HG02678 (cell line): Measurements from ENCODE around the gene LGALS7B.
"Not testable (repeated sequence)": the region's sequence is repeated elsewhere in the genome, so short reads cannot be mapped to it uniquely, and the experiment has no call there.

ENCODE experiments used
- ATAC-seq: cut with Tn5 transposase; IDR thresholded peaks from one replicate; pipeline ENCODE4 v1.9.1; 2021; ENCODE audit warnings: mild to moderate bottlenecking, moderate library complexity; ENCODE audit not compliant: unreplicated experiment

The LGALS7B gene

DNA sequence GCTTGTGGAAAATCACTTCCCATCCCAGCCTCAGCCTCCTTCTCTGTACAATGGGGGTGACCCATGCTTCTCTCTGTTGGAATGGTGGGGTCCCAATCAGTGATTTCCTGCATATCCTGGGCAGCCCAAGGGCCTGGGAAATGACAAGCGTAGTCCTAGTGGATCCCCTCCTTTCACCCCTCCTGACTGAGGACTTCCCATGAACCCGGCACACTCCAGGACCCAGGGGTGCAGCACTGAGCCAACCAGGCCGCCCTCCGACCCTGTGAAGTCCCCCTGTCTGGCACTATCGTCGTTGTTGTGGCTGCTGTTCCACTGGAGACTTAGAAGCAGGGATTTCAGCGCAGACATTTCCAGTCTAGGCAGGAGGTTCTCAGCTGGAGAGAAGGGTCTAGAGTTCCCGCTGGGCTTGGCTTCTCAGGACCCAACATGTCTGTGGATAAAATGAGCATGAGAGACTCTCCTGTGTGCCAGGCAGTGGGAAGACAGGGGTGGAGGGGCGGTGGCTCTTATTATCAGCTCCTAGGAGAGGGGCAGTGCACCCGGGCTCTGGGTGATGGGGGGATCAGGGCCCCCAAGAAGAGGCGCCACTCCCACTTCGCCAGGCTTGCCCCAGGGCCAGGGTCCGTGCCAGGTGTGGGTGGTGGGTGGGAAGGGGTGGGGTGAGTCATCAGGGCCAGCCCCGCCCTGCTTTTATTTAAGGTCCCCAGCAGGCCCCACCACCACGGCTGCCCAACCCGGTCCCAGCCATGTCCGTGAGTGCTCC, at the start of gene LGALS7B:
Gene LGALS7B (plus strand): TSS at position 723 of the 766 bp plus-strand sequence. CDS start 27 bp downstream, at position 750.
- no peak for ATAC-seq

GRCh38 chr19:38739440-38740256, 49.4 kb upstream of the LGALS7B start:
- ATAC-seq: no peak

- no peak for ATAC-seq
Measured at GRCh38 chr19:38740257-38740592, 48.8 kb upstream of the LGALS7B start.

DNA sequence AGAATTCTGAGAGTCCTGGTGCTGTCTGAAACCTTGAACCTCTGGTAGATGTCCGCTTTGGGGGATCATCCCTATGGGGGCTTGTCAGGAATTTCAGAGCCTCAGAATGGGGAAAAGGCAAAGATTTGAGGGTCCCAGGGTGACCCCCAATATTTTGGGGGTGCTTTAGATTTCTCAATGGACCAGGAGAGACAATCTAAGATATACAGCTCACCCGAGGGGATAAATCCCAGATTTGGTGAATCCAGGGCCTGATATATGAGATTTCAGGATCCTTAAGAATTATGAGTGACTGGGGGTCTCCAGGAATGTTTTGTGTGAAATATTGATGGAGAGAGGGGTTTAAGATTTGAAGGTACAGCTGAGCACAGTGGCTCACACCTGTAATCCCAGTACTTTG, 48.1 kb upstream of the LGALS7B start:
- ATAC-seq: no peak

GRCh38 chr19:38741670-38742069, 47.3 kb upstream of the LGALS7B start:
- ATAC-seq: no peak

GRCh38 chr19:38742296-38742695, 46.7 kb upstream of the LGALS7B start:
- no peak for ATAC-seq

DNA sequence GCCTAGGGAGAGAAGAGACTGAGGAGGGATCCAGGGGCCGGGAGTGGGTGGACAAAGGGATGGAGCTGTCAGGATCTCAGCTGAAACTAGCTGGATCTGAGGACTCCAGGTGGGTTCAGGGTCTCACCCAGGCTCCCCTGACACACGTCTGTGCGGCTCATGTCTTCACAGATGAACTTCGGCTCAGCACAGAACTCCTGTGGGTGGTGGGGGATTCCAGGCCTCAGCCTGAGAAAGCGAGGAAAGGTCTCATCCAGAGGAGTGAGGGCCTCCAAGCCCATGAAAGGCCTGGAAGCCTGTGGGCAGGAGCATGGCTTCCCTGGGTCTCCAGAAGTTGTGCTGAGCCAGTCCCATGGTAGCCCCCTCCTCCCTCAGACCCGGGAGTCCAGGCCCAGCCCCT, 46.1 kb upstream of the LGALS7B start:
- no peak for ATAC-seq

DNA sequence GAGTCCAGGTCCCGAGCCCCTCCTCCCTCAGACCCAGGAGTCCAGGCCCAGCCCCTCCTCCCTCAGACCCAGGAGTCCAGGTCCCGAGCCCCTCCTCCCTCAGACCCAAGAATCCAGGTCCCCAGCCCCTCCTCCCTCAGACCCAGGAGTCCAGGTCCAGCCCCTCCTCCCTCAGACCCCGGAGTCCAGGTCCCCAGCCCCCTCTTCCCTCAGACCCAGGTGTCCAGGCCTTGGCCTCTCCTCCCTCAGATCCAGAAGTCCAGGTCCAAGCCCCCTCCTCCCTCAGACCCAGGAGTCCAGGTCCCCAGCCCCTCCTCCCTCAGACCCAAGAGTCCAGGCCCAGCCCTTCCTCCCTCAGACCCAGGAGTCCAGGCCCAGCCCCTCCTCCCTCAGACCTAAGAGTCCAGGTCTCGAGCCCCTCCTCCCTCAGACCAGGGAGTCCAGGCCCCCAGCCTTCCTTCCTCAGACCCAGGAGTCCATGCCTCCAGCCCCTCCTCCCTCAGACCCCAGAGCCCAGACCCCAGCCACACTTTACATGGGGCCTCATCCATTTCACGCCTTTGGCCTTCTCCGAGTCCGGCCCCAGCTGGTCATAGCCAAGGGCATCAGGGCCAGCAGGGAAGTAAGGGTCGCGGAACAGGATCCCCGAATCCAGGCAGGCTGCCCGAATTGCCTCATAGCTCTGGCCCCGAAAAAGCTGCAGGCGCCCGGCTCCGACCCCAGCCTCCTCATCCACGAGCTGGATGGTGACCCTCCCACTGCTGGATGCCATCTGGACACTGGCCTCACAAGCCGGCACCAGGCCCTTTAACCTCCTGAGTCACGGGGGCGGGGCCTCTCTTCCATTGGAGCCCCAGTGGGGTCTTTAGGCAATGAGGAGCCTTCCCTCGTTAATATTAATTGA, 45.4 kb upstream of the LGALS7B start:
- no peak for ATAC-seq

DNA sequence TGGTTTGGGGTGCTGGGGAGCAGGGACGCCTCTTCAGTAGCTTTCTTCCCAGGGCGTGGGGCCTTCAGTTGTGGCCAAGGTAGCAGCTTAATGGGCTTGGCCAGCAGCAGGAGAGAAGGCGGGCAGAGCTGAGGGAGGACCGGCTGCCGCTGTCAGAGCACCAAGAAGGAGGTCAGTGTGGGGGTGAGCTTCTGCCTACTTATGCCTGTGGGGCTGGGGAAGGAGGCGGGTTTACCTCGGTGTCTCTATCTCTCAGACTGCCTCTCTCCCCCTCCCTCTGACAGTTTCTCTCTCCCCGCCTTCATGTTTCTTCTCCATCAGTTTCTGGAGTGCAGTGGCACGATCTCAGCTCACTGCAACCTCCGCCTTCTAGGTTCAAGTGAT, 44.7 kb upstream of the LGALS7B start, which contains the start of gene CAPN12:
Gene CAPN12 (minus strand): TSS at position 177 of the 384 bp plus-strand sequence. CDS start 309 bp downstream, outside the sequence.
- ATAC-seq: no peak

DNA sequence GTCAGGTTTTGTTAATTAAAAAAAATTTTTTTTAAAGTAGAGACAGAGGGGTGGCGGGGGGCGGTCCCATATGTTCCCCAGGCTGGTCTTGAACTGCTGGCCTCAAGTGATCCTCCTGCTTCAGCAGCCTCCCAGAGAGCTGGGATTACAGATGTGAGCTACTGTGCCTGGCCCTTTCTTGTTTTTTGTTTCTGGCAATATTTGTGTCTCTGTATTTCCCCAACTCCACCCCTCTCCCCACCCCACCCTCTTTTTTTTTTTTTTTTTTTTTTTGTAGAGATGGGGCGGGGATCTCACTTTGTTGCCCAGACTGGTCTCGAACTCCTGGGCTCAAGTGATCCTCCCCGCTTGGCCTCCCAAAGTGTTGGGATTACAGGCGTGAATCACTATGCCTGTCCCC, 44.1 kb upstream of the LGALS7B start:
- ATAC-seq: no peak

DNA sequence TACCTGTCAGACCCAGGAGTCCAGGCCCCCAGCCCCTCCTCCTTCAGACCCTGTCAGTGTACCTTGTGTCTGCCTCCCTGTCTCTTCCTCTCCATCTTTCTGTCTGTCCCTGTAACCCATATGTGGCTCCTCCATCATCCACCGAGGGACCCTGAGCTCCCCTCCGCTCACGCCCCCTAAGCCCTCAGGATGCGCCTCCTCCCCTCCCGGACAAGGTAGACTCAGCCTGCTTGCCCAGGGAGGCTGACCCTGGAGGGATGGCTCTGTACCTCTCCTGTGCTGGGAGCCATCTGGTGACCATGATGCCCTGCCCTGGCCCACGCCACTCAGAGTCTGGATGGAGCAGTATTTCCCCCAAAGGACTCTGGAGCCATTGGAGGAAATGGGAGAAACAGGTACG, 43.7 kb upstream of the LGALS7B start:
- no peak for ATAC-seq

DNA sequence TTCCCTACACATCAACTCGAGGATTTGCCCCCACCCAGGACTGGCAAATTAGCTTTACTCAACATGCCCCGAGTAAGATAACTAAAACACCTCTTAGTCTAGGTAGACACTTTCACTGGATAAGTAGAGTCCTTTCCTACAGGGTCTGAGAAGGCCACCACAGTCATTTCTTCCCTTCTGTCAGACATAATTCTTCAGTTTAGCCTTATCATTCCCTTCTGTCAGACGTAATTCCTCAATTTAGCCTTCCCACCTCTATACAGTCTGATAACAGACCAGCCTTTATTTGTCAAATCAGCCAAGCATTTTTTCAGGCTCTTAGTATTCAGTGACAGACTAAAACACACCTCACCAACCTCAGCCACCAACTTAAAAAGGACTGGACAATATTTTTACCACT, 35.2 kb upstream of the LGALS7B start:
- ATAC-seq: not testable (repeated sequence)

GRCh38 chr19:38754196-38754595, 34.8 kb upstream of the LGALS7B start:
- not testable (repeated sequence) for ATAC-seq

DNA sequence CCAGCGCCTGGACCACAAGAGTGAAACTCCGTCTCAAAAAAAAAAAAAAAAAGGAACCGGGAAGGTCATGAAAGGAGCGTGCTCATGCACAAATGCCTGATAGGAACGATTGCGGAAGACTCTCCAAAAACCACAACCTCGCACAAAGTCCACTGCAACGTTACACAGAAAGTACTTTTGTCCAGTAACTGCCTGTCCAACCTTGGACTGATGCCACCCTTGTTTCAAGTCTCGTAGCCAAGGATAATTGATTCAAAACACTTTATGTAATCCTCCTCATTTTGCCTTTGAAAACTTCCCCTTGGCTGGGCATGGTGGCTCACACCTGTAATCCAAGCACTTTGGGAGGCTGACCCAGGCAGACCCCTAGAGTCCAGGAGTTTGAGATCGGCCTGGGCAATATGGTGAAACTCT, 29.4 kb upstream of the LGALS7B start:
- no peak for ATAC-seq

GRCh38 chr19:38760805-38761517, 28.0 kb upstream of the LGALS7B start:
- ATAC-seq: not testable (repeated sequence)

DNA sequence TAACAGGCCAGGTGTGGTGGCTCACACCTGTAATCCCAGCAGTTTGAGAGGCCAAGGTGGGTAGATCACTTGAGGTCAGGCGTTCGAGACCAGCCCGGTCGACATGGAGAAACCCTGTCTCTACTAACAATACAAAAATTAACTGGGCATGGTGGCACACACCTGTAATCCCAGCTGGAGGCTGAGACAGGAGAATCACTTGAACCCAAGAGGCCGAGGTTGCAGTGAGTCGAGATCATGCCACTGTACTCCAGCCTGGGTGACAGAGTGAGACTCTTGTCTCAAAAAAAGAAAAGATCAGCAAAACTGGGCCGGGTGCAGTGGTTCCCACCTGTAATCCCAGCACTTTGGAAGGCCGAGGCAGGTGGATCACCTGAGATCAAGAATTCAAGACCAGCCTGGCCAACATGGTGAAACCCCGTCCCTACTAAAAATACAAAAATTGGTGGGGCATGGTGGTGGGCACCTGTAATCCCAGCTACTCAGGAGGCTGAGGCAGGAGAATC, 27.1 kb upstream of the LGALS7B start:
- not testable (repeated sequence) for ATAC-seq

DNA sequence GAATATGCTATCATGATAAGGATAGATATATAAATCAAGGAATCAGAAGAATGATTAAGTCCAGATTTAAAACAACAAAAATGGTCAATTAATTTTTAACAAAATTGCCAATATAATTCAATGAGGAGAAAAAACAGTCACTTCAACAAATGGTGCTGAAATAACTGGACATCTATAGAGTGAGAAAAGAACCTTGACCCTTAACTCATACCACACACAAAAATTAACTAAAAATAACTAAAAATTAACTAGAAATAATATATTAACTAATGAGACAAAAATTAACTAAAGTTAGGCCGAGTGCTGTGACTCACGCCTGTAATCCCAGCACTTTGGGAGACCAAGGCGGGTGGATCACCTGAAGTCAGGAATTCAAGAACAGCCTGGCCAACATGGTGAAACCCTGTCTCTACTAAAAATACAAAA, 25.2 kb upstream of the LGALS7B start:
- ATAC-seq: no peak

- no peak for ATAC-seq
Measured at GRCh38 chr19:38765214-38765613, 23.8 kb upstream of the LGALS7B start.

DNA sequence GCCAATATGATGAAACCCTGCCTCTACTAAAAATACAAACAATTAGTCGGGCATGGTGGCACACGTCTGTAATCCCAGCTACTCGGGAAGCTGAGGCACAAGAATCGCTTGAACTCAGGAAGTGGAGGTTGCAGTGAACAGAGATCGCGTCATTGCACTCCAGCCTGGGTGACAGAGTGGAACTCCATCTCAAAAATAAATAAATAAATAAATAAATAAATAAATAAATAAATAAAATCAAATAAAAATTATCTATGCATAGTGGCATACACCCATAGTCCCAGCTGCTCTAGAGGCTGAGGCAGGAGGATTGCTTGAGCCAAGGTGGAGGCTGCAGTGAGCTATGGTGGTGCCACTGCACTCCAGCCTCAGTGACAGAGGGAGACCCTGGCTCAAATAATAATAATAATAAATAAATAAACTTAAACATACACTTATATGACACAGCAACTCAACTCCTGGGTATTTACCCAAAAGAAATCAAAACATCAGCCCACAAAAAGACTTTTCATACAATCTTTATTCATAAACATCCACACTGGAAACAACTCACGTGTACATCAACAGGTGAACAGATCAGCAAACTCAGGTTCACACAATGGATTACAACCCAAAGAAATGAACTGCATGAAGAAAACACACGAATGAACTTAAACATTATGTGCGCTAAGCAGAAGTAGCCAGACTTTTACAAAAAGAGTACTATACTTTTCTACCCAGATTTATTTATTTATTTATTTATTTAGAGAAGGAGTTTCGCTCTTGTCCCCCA, 22.5 kb upstream of the LGALS7B start:
- no peak for ATAC-seq
